ENCODE results near the gene HTRA2.

Gene HTRA2

GRCh38 chr2:74515981-74516633 is 13.6 kb upstream of the HTRA2 start:
- peak; percentile 63 to 72 for DNase-seq (ENCODE audit: low read depth in 2 of 2)

GRCh38 chr2:74516650-74517049 is 13.1 kb upstream of the HTRA2 start:
- no peak for DNase-seq (ENCODE audit: low read depth in 2 of 2)

GRCh38 chr2:74522516-74522915 is 7.2 kb upstream of the HTRA2 start:
- DNase-seq (ENCODE audit: low read depth in 2 of 2), result no peak

GRCh38 chr2:74524005-74524404 is 5.7 kb upstream of the HTRA2 start:
- no peak for DNase-seq (ENCODE audit: low read depth in 2 of 2)

- no peak for DNase-seq (ENCODE audit: low read depth in 2 of 2)
These were observed 4.6 kb upstream of the HTRA2 start for GRCh38 chr2:74524955-74525716.

- no peak for DNase-seq (ENCODE audit: low read depth in 2 of 2)
These were observed 3.8 kb upstream of the HTRA2 start, which contains the start of gene DQX1 for GRCh38 chr2:74525717-74526648. Gene DQX1 (minus strand): TSS chr2:74526231. CDS start chr2:74525729, 502 bp downstream.

GRCh38 chr2:74526649-74527230 is 3.0 kb upstream of the HTRA2 start:
- DNase-seq (ENCODE audit: low read depth in 2 of 2), result no peak

GRCh38 chr2:74527741-74528140 is 2.0 kb upstream of the HTRA2 start:
- no peak for DNase-seq (ENCODE audit: low read depth in 2 of 2)

GRCh38 chr2:74528600-74529356 is 955 bp upstream of the HTRA2 start:
- DNase-seq (ENCODE audit: low read depth in 2 of 2), result no peak

- no peak for DNase-seq (ENCODE audit: low read depth in 2 of 2)
These were observed 780 bp downstream of the HTRA2 start for GRCh38 chr2:74530239-74531187.

- no peak for DNase-seq (ENCODE audit: low read depth in 2 of 2)
These were observed 1.9 kb downstream of the HTRA2 start for GRCh38 chr2:74531666-74532065.

GRCh38 chr2:74532222-74532621 is 2.5 kb downstream of the HTRA2 start:
- no peak for DNase-seq (ENCODE audit: low read depth in 2 of 2)

- no peak for DNase-seq (ENCODE audit: low read depth in 2 of 2)
These were observed 3.7 kb downstream of the HTRA2 start for GRCh38 chr2:74533464-74533863.

GRCh38 chr2:74534411-74534810 is 4.7 kb downstream of the HTRA2 start:
- DNase-seq (ENCODE audit: low read depth in 2 of 2), result no peak

- no peak for DNase-seq (ENCODE audit: low read depth in 2 of 2)
These were observed 5.8 kb downstream of the HTRA2 start for GRCh38 chr2:74535440-74535965.

- DNase-seq (ENCODE audit: low read depth in 2 of 2), result no peak
These were observed 6.6 kb downstream of the HTRA2 start for GRCh38 chr2:74536166-74536950.

- no peak for DNase-seq (ENCODE audit: low read depth in 2 of 2)
These were observed 7.4 kb downstream of the HTRA2 start for GRCh38 chr2:74537140-74537539.

GRCh38 chr2:74538881-74539339 is 9.2 kb downstream of the HTRA2 start:
- DNase-seq (ENCODE audit: low read depth in 2 of 2), result no peak

- DNase-seq (ENCODE audit: low read depth in 2 of 2), result no peak
These were observed 10.6 kb downstream of the HTRA2 start for GRCh38 chr2:74540291-74540690.
